ES-I3 (cell line): ENCODE measurements around the gene EMID1.
"Not testable (repeated sequence)": the region's sequence is repeated elsewhere in the genome, so short reads cannot be mapped to it uniquely, and the experiment has no call there.

Experiments used
- H3K36me3 ChIP-seq: 2 replicates; pipeline ENCODE4 v1.6.1; 2013; ENCODE audit warnings: mild to moderate bottlenecking, low read length, control low read depth, moderate library complexity; ENCODE audit not compliant: insufficient read depth
- H3K4me1 ChIP-seq: 2 replicates; pipeline ENCODE4 v1.6.1; 2013; ENCODE audit warnings: mild to moderate bottlenecking, control low read depth, low read length; ENCODE audit not compliant: insufficient read depth
- H3K9ac ChIP-seq: 2 replicates; pipeline ENCODE4 v1.6.1; 2013; ENCODE audit warnings: low read depth, mild to moderate bottlenecking, low read length, moderate library complexity
- H3K9me3 ChIP-seq: 2 replicates; pipeline ENCODE4 v1.6.1; 2013; ENCODE audit warnings: mild to moderate bottlenecking, low read length, moderate library complexity; ENCODE audit not compliant: control insufficient read depth, insufficient read depth

EMID1 gene

DNA sequence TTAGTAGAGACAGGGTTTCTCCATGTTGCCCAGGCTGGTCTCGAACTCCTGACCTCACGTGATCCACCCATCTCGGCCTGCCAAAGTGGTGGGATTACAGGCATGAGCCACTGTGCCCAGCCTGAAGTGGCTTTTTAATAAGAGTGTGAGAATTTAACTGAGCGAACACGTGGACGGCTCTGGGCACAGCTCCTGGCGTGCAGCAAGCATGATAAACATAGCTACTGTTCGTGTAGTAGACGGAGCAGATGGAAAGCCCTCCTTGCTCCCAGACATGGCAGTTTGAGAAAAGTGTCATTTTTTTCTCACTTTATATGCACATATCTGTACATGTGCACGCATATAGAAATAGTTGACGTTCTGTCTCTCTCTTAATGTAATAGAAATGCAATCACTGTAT, 7.0 kb downstream of the EMID1 start:
- Histone ChIP-seq H3K9ac (no peak overlapping the region), H3K4me1 (no peaks in the 10 kb centered on the region; the same call in 1 of the 2 replicates), H3K9me3 (no peaks in the 10 kb centered on the region), H3K36me3 (no peaks in the 10 kb centered on the region)

DNA sequence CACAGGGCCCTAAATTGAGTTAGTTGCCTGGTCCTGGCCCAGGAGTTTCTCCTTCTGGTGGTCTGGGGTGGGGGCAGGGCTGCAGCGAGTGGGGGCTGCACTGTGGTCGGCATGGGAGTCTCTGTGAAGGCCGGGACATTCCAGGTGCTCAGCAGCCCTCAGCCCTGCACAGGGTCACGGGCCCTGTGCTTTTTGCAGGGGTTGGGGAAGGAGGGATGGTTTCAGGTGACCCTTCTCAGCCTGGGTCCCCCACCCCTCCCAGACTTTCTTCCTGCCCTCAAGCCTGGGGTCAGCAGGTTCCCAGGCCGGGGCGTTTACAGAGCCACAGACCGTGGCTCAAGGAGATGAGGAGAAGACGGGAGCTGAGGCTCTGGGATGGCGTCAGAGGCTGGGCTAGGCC, 7.8 kb downstream of the EMID1 start:
- no peak overlapping the region for H3K9ac ChIP-seq
- H3K4me1 ChIP-seq = no peaks in the 10 kb centered on the region; the same call in 1 of the 2 replicates
- no peaks in the 10 kb centered on the region for H3K9me3 ChIP-seq
- H3K36me3 ChIP-seq = no peaks in the 10 kb centered on the region

DNA sequence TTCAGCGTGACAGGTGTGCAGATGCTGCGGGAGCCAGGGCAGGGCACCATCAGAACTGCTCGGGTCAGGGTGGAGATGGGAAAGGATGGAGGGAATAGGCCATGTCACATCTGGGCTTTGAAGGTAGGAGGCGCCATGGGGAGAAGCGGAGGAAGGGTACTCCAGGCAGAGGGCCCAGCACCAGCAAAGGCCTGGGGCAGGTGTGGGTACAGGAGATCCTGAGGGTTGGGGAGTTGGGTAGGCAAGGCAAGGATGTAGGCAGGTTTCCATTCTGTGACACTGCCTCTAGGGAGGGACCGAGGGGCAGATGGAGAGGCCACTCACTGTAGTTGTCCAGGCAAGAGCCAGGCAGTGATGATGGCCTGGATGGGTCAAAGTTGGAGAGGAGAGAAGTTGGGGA, 8.5 kb downstream of the EMID1 start:
- Histone ChIP-seq H3K4me1 (no peaks in the 10 kb centered on the region; the same call in 1 of the 2 replicates), H3K9me3 (no peaks in the 10 kb centered on the region), H3K36me3 (no peaks in the 10 kb centered on the region), H3K9ac (no peak overlapping the region)

DNA sequence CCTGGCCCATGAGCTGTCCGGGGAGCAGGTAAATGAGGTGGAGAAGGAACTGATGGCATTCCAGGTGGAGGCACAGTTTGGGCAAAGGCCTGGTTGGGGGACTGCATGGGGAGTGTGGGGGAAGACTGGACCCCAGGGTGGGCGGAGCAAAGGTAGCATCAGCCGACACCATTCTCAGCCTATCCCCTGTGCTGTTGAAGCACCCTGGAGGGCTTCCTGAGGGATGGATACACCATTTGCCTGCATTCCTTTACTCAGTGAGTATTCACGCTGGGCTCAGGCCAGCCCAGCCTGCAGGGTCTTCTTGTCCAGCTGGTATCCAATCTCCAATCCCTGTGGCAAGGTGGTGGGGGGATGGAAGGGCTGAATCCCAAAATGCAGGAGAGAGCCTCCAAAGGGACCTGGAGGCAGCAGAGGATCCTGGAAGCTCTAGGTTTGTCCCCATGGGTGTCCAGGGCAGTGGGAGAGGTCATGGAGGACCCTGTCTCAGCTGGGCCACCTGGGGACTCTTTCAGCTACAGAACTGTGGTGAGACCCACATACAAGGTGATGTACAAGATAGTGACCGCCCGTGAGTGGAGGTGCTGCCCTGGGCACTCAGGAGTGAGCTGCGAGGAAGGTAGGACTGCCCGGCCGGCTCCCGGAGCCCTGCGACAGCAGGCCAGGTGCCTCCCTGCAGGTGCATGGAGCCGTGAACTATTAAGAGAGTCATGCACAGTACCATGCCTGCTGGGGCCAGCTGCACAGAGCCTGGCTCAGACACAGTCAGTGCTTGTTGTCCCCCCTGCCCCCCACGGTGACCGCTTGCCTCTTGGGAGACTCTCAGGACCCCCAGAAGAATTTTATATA, 9.5 kb downstream of the EMID1 start:
- H3K9ac ChIP-seq = no peak overlapping the region
- H3K9me3 ChIP-seq = no peaks in the 10 kb centered on the region
- H3K36me3 ChIP-seq = no peaks in the 10 kb centered on the region
- peaks cover 4% of the 10 kb centered on the region; the same call in 1 of the 2 replicates for H3K4me1 ChIP-seq

DNA sequence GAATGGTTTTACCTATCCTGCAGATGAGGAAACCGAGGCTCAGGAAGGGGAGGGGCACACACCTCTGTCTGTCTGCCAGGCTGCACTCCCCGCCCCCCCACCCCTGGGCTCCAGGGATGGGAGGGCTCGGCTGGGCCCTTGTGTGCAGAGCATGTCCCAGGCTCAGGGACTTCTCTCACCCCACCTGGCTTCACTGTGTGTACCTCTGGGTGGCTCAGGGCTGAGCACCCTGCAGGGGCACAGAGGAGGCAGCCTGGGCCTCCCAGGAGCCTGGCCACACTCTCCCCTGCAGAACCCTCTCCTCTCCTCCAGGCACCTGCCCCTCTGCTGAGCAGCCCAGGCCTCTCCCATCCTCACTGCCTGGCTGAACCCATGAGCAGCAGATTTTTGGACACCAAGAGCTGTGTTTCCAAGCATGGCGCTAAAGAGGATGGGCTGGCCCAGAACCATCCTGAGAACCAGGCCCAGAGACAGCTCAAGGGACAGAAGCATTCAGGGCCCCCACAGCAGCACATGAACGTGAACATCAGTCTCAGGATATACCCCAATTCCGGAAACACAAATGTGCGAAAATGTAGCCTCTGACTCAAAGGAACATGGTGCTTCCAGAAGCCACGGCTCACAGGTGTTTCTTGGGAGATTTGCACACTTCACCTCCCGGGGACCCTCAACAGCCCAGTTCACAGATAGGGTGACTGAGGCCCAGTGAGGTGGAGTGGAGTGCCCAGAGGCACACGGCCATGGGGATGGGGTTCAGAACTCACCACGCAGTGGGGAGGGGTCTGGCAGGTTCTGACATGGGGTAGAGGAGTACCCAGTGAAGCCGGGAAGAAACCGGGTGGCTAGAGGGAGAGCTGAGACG, 10.5 kb downstream of the EMID1 start:
- no peaks in the 10 kb centered on the region for H3K36me3 ChIP-seq
- peaks cover 10% of the 10 kb centered on the region; the same call in 1 of the 2 replicates for H3K4me1 ChIP-seq
- no peak overlapping the region for H3K9ac ChIP-seq
- no peaks in the 10 kb centered on the region for H3K9me3 ChIP-seq

DNA sequence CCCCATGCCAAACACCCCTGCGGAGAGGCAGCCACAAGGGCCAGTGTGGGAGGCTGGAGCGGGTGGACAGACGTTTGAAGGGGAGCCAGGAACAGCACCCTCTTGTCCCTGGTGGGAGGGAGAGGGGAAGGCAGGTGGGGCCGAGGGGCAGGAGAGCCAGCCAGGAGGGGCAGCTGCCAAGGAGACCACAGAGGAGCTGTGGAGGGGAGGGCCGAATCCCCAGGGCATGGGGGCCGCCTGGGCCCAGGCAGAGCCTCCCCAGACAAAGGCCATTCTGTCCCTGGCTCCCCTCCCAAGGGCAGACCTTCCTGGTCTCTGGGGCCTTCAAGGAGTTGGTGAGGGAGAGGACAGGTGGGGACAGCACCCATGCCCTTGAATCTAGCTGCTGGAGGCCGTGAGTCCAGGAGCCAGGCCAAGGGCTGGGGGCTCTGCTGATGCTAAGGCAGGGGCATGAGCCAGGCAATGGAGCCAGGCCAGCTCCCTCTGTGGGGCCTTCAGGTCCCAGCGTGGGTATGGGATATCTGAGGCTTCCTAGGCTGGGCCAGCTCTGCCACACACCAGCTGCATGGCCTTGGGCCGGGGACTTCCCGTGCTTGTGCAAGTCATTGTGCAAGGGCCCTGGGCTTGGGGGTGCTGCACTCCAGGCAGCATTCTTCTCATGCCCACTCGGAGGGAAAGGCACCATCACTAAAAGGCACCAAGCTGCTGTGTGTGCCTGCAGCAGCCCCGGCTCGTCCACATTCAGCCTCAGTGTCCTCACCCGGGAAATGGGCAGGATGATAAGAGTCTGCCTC, 11.4 kb downstream of the EMID1 start:
- H3K9me3 ChIP-seq = no peaks in the 10 kb centered on the region
- no peak overlapping the region for H3K9ac ChIP-seq
- peaks cover 10% of the 10 kb centered on the region; the same call in 1 of the 2 replicates for H3K4me1 ChIP-seq
- H3K36me3 ChIP-seq = no peaks in the 10 kb centered on the region

DNA sequence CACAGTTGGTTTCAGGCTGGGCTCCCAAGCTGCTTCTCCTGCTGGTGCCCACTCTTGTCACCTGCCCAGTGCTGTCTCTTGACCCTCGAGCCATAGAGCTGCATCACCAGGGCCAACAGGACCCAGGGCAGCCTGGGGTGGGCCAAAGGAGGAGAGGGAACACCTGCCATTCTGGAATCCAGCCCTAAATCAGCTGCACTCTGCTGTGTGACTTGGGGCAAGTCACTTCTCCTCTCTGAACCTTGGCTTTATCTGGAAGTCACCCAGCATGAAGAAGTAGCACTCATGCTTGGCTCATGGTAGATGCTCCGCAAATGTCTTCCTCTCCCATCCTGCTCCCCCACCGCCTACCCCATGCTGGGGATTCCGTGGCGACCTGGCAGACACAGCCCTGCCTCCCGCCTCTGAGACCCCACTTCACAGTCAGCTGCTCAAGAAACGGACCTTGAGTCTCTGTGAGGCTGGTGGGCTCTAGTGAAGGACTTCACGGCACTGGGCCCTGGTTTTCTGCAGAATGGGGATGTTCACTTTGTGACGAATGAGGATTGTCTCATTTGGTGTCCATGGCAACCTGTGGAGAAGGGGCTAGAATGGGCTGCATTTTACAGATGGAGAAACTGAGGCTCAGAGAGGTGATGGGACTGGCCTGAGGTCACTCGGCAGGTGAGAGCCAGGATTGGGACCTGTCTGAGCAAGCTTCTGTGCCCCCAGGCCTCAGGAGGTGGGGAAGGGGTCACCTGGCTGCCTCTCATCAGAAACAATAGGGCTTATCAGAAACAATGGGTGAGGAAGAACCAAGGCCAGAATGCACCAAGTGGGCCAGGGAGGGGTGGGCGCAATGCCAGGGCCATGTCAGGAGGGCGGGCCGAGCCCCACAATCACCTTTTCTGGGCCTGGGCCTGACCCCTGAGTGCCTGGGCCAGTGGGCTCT, 12.4 kb downstream of the EMID1 start:
- H3K36me3 ChIP-seq = no peaks in the 10 kb centered on the region
- H3K4me1 ChIP-seq = peaks cover 10% of the 10 kb centered on the region; the same call in 1 of the 2 replicates
- H3K9me3 ChIP-seq = no peaks in the 10 kb centered on the region
- no peak overlapping the region for H3K9ac ChIP-seq

DNA sequence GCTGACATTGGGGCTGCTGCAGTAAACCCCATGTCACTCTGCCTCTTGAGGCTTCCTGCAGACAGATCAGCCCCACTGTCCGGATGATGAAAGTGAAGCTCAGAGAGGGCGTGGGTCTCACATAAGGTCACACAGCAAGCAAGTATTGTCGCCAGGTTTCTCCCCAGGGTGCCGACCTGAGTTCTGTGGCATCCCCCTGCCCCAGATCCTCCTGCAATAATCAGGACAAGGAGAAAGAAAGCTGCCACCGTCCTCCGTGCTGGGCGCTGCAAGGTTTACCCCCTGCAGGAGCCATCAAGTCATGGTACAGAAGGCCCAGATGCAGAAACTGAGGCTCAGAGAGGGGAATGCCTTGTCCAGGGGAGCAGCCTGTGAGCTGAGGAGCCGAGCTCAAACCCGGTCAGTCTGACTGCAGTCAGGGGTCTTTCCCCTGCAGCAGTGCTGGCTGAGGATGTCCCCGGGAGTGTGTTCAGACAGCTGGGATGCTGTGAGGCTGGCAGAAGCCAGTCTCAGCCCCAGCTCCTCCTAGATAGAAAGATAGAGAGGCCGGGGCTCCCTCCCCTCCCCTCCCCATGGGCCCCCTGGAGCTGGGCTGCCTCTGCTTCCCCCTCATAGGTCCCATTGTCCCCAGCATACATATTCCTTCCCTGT, 13.2 kb downstream of the EMID1 start:
- no peak overlapping the region for H3K9ac ChIP-seq
- H3K4me1 ChIP-seq = peaks cover 10% of the 10 kb centered on the region; the same call in 1 of the 2 replicates
- no peaks in the 10 kb centered on the region for H3K9me3 ChIP-seq
- no peaks in the 10 kb centered on the region for H3K36me3 ChIP-seq

DNA sequence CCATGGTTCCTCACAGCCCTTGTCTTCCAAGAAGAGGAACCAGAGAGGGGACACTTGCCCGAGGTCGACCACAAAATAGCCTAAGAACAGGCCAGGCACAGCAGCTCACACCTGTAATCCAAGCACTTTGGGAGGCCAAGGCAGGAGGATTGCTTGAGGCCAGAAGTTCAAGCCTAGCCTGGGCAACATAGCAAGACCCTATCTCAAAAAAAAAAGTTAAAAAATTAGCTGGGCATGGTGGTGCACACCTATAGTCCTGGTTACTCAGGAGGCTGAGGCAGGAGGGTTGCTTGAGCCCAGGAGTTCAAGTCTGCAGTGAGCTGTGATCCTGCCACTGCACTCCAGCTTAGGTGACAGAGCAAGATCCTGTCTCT, 13.7 kb downstream of the EMID1 start:
- H3K9me3 ChIP-seq, H3K9ac ChIP-seq, H3K36me3 ChIP-seq, H3K4me1 ChIP-seq: not testable (repeated sequence)

DNA sequence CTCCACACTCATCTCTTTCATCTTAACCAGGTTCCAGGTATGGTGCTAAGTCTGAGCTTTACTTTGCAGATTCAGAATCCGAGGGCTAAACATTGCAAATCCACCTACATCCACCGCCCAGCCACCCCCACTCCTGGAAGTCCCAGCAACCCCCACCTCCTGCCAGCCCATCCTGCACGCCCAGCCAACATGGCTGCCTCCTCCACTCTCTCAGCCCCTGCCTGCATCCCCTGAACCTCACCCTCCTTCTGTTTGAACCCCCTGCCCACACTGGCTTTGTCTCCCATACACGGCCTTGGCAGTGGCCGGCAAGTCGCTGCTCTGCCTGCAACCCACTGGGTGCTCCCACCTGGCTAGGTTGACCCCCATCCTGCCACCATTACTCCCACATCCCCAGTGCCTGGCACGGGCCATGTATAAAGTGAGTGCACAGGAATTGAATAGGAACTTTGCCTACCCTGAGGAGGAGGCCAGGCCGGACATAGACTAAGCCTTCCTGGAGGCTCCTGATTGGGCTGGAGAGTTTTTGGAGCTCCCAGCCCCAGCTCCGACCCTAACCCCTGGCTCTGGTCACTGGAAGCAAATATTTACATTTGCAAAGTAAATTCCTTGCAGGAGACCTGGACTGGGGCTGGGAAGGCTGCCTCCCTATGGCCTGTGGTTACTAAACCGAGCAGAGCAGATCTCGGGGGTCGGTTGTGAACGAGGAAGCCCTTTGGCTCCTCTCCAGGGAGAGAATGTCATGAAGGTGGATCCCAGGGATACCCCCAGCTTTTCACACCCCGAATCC, 14.4 kb downstream of the EMID1 start:
- Histone ChIP-seq H3K9ac (no peak overlapping the region), H3K9me3 (no peaks in the 10 kb centered on the region), H3K4me1 (peaks cover 10% of the 10 kb centered on the region; the same call in 1 of the 2 replicates), H3K36me3 (no peaks in the 10 kb centered on the region)

DNA sequence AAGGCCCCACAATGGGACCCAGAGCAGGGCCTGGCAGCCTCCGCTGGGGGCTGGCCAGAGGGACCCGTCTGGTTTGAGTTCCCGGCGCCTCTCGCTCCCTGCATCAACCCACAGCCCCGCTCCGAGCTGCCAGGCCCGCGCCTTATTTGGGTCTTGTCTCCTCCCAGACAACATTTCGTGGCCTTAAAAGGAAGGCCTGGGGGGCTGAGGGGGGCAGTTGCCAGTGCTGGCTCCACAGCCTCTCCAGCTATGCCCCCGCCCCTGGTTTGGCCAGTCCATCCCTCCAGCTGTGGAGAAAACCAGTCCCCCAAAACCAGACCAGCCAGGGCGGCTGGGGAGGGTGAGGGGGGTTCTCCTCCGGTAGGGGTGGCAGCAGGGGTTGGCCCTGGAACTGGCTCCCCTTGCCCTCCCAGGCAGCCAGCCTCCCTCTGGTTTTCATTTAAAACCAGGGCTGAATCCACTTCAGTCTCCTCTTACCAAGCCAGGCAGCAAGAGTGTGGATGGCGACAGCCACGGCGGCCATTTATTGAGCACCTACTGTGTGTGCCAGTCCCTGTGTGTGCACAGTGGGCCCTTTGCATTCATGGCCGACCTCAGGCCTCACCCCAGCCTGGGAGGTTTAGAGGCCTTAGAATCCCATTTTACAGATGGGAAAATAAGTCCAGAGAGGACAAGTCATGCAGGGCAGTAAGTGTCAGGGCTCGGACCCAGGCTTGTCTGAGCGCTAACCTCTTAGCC, 18.6 kb downstream of the EMID1 start:
- no peak overlapping the region for H3K9ac ChIP-seq
- peaks cover 15% of the 10 kb centered on the region; the same call in 1 of the 2 replicates for H3K4me1 ChIP-seq
- H3K9me3 ChIP-seq = no peaks in the 10 kb centered on the region

DNA sequence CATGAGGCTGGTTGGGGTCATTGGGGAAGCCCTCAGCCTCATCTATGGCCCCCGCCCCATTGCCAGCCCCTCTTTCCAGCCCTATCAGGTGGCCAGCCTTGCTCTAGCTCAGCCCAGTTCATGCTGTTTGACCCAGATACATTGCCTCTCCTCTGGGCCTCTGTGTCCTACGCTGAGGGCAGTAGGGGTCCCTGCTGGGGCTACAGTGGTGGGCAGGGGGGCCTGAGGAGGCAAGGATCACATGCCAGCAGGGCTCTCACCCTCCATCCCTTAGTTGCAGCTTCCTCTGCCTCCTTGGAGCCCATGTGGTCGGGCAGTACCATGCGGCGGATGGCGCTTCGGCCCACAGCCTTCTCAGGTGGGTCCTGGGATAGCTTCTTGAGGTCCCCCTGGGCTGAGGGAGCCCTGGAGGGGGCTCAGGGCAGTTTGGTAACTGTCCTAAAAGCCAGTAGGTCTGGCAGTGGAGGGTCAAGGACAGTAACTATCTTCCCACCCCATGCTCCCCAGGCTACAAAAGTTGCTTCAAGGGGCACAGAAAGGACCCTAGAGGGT, 19.2 kb downstream of the EMID1 start:
- Histone ChIP-seq H3K36me3 (no peaks in the 10 kb centered on the region), H3K9ac (no peak overlapping the region), H3K9me3 (no peaks in the 10 kb centered on the region), H3K4me1 (peaks cover 14% of the 10 kb centered on the region; the same call in 1 of the 2 replicates)

More for the DNA sequence above, 18.6 kb downstream of the EMID1 start:
- no peaks in the 10 kb centered on the region for H3K36me3 ChIP-seq
